GM23338 (cell line): ENCODE measurements around the gene ZCCHC14.

Experiments
- CREB1 ChIP-seq: fragments of 250-450 bp; sonication (Bioruptor Pico); IDR thresholded peaks from 2 replicates; pipeline ENCODE4 v1.5.0; 2020; ENCODE audit warnings: low read depth, mild to moderate bottlenecking, moderate library complexity
- CTCF ChIP-seq, 2 experiments: fragments of 200-600 bp in 1 of 2; sonication (generic) in 1 of 2; conservative IDR thresholded peaks; 2 replicates each; pipeline versions ENCODE4 v1.5.1 to v1.6.1; 2016 to 2017; ENCODE audit warnings: antibody characterized with exemption in 2 of 2, low read depth in 2 of 2, mild to moderate bottlenecking in 2 of 2, moderate library complexity in 1 of 2
- POLR2AphosphoS5 ChIP-seq: IDR thresholded peaks from 2 replicates; pipeline ENCODE4 v1.6.1; 2016; ENCODE audit warnings: antibody characterized with exemption, low read depth

DNA sequence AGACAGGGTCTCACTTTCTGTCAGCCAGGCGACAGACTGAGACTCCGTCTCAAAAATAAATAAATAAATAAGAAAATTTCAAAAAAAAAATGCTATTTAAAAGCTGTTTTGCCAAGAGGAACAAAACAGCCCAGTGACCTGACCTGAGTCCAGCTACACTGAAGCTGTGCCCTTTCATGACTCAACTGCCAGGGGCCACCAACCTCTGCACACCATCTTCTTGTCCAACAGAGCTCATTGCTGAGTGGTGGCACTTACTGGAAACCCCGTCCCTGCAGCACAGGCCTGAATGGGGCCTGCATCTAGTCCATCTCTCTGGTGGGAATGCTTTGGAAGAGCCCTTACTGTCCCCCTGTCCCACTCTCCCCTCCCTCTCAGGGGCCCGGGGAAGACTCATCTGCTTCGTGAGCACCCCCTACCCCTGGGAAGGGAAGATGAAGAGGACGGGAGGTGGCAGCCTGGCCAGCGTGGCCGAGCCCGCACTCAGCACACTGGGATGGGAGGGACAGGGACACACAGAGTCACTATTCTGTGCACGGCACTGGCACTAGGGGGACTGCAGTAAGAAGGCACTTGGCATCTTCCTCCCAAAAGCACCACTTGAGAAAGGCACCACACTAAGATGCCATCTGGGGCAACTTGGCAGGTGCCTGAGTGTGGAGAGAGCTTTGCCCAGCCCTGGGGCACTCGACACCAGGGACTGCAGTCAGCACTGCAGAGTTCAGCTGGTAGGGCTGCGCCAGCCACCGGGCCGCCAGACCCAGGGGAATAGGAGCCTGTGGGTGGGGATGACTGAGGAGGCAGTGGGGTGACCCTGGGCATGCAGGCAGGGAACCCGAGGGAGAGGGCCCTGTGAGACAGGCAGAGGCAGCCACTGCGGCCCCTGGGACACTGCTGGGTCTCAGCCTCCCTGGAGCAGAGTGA is 122.8 kb downstream of the ZCCHC14 start:
- no peak for TF ChIP-seq POLR2AphosphoS5
- no peak for TF ChIP-seq CTCF (conservative IDR thresholded peaks at IDR 0.05; ENCODE audit: low read depth in 2 of 2)
- no peak for TF ChIP-seq CREB1
